H1 (cell line): Measurements from ENCODE around the gene CLMP. TPM values are rescaled to one million over a fixed set of nuclear protein-coding genes. Genes with fewer than 3 reads are reported as not detected.

Source experiments
- CTCF ChIA-PET: fragments of 300-600 bp; sonication (Branson Sonifier 250); formaldehyde crosslinking; loops from one replicate; lab custom pipeline; 2021; ENCODE audit not compliant: partially characterized antibody; lab: Charles Lee
- POLR2A ChIA-PET: fragments of 300-600 bp; sonication (Branson Sonifier 250); formaldehyde crosslinking; loops from one replicate; lab custom pipeline; 2021; ENCODE audit warnings: inconsistent platforms; ENCODE audit not compliant: partially characterized antibody; lab: Charles Lee
- DNase-seq, 2 experiments: peaks; one replicate each; pipeline versions ENCODE4 v3.0.0 to v3.0.0-alpha.2; 2010 to 2022; ENCODE audit warnings: low spot score in 2 of 2, low read depth in 1 of 2, mixed read lengths in 1 of 2
- FAIRE-seq: peaks from 2 replicates; lab custom pipeline; 2011; peaks lifted over from hg19 to GRCh38; lab: Jason Lieb, UNC
- H2AFZ ChIP-seq: 2 replicates; pipeline ENCODE4 v1.8.1; 2012; ENCODE audit warnings: low read length, inconsistent platforms
- H2AK5ac ChIP-seq: 2 replicates; pipeline ENCODE4 v1.6.1; 2013; ENCODE audit warnings: low read depth, low read length
- H2BK120ac ChIP-seq: replicated peaks from 2 replicates; pipeline ENCODE3; 2013; ENCODE audit warnings: low read depth, low read length, inconsistent platforms
- H2BK12ac ChIP-seq: 2 replicates; pipeline ENCODE4 v1.6.1; 2013; ENCODE audit warnings: low read depth, low read length
- H2BK15ac ChIP-seq: 2 replicates; pipeline ENCODE4 v1.6.1; 2013; ENCODE audit warnings: low read length
- H2BK20ac ChIP-seq: 2 replicates; pipeline ENCODE4 v1.6.1; 2013; ENCODE audit warnings: low read length
- H2BK5ac ChIP-seq: 2 replicates; pipeline ENCODE4 v1.6.1; 2013; ENCODE audit warnings: low read depth, low read length
- H3K14ac ChIP-seq: 2 replicates; pipeline ENCODE4 v1.6.1; 2013; ENCODE audit warnings: inconsistent platforms; ENCODE audit not compliant: insufficient read length
- H3K18ac ChIP-seq: 2 replicates; pipeline ENCODE4 v1.6.1; 2013; ENCODE audit warnings: low read length; ENCODE audit errors: extremely low read depth
- H3K23ac ChIP-seq: 2 replicates; pipeline ENCODE4 v1.6.1; 2013; ENCODE audit warnings: inconsistent platforms; ENCODE audit not compliant: insufficient read length
- H3K23me2 ChIP-seq: 2 replicates; pipeline ENCODE4 v1.6.1; 2013; ENCODE audit warnings: low read depth, low read length
- H3K27ac ChIP-seq: 2 replicates; pipeline ENCODE4 v1.6.1; 2011; ENCODE audit warnings: low read depth, low read length, inconsistent platforms
- H3K27me3 ChIP-seq, 4 experiments: replicated peaks in 1 of 4; 1 replicate in 1 of 4; 2 replicates in 3 of 4; pipeline versions ENCODE4 v1.6.1 to v1.8.1; 2011 to 2013; ENCODE audit warnings: low read length in 3 of 4, mild to moderate bottlenecking in 3 of 4, inconsistent platforms in 2 of 4, mixed read lengths in 2 of 4, moderate library complexity in 1 of 4; ENCODE audit not compliant: control insufficient read depth in 3 of 4, insufficient read depth in 3 of 4; ENCODE audit errors: extremely low read depth in 1 of 4
- H3K36me3 ChIP-seq, 4 experiments: 2 replicates each; pipeline versions ENCODE4 v1.6.1 to v1.8.1; 2011 to 2013; ENCODE audit warnings: mild to moderate bottlenecking in 4 of 4, low read length in 3 of 4, moderate library complexity in 2 of 4, control low read depth in 1 of 4, inconsistent platforms in 1 of 4; ENCODE audit not compliant: insufficient read depth in 4 of 4, control insufficient read depth in 2 of 4
- H3K4ac ChIP-seq: replicated peaks from 2 replicates; pipeline ENCODE3; 2013; ENCODE audit warnings: low read length, low read depth, mixed read lengths, inconsistent platforms; ENCODE audit not compliant: insufficient read length
- H3K4me1 ChIP-seq, 4 experiments: replicated peaks in 1 of 4; 1 replicate in 1 of 4; 2 replicates in 3 of 4; pipeline versions ENCODE4 v1.6.1 to v1.8.1; 2011 to 2013; ENCODE audit warnings: low read length in 3 of 4, inconsistent platforms in 2 of 4, mixed read lengths in 1 of 4; ENCODE audit not compliant: insufficient read depth in 4 of 4, control insufficient read depth in 3 of 4
- H3K4me2 ChIP-seq, 2 experiments: 2 replicates each; pipeline versions ENCODE4 v1.6.1 to v1.8.1; 2011 to 2013; ENCODE audit warnings: low read depth in 2 of 2, low read length in 2 of 2, control low read depth in 1 of 2, inconsistent platforms in 1 of 2, mild to moderate bottlenecking in 1 of 2; ENCODE audit not compliant: insufficient read depth in 1 of 2
- H3K4me3 ChIP-seq, 4 experiments: fragments of 200-600, 300-600 bp in 1 of 4; sonication (generic), shearing (Covaris generic), sonication (Bioruptor Twin) in 1 of 4; 2 replicates each; pipeline versions ENCODE4 v1.5.1 to v1.8.1; 2011 to 2016; ENCODE audit warnings: low read length in 4 of 4, low read depth in 3 of 4, control low read depth in 2 of 4, inconsistent platforms in 2 of 4, mild to moderate bottlenecking in 2 of 4, mixed read lengths in 1 of 4, moderate library complexity in 1 of 4; ENCODE audit not compliant: insufficient read depth in 2 of 4; ENCODE audit errors: extremely low read depth in 1 of 4
- H3K56ac ChIP-seq: replicated peaks from 2 replicates; pipeline ENCODE3; 2013; ENCODE audit warnings: low read depth, mild to moderate bottlenecking, mixed read lengths, low read length, inconsistent platforms; ENCODE audit not compliant: insufficient read length
- H3K79me1 ChIP-seq: 2 replicates; pipeline ENCODE4 v1.6.1; 2013; ENCODE audit warnings: low read depth, low read length, control low read depth
- H3K79me2 ChIP-seq, 2 experiments: 2 replicates each; pipeline versions ENCODE4 v1.6.1 to v1.8.1; 2012 to 2013; ENCODE audit warnings: low read length in 2 of 2, mild to moderate bottlenecking in 2 of 2, inconsistent platforms in 1 of 2; ENCODE audit not compliant: insufficient read depth in 2 of 2, control insufficient read depth in 1 of 2
- H3K9ac ChIP-seq, 4 experiments: replicated peaks in 1 of 4; 1 replicate in 1 of 4; 2 replicates in 3 of 4; pipeline versions ENCODE4 v1.6.1 to v1.8.1; 2011 to 2013; ENCODE audit warnings: low read depth in 3 of 4, low read length in 3 of 4, control low read depth in 2 of 4, mild to moderate bottlenecking in 2 of 4, moderate library complexity in 2 of 4, inconsistent platforms in 1 of 4; ENCODE audit errors: extremely low read depth in 1 of 4
- H3K9me3 ChIP-seq, 2 experiments: 2 replicates each; pipeline versions ENCODE4 v1.6.1 to v1.8.1; 2012 to 2013; ENCODE audit warnings: mild to moderate bottlenecking in 2 of 2, moderate library complexity in 2 of 2, control low read depth in 1 of 2, inconsistent platforms in 1 of 2, low read depth in 1 of 2, low read length in 1 of 2, mixed read lengths in 1 of 2; ENCODE audit not compliant: insufficient read depth in 2 of 2
- H4K20me1 ChIP-seq, 2 experiments: replicated peaks in 1 of 2; 2 replicates each; pipeline versions ENCODE3 to v1.8.1; 2011 to 2013; ENCODE audit warnings: inconsistent platforms in 2 of 2, low read length in 2 of 2, mild to moderate bottlenecking in 1 of 2; ENCODE audit not compliant: insufficient read depth in 2 of 2, control insufficient read depth in 1 of 2
- H4K5ac ChIP-seq: 2 replicates; pipeline ENCODE4 v1.6.1; 2013; ENCODE audit warnings: low read length, low read depth, mixed read lengths, inconsistent platforms; ENCODE audit not compliant: insufficient read length
- H4K8ac ChIP-seq: 2 replicates; pipeline ENCODE4 v1.8.0; 2013; ENCODE audit warnings: mild to moderate bottlenecking, moderate library complexity, low read length, inconsistent platforms; ENCODE audit not compliant: insufficient read depth; ENCODE audit errors: extremely low read depth
- H4K91ac ChIP-seq: replicated peaks from 2 replicates; pipeline ENCODE3; 2013; ENCODE audit warnings: low read length, mixed read lengths, inconsistent platforms; ENCODE audit not compliant: insufficient read length
- CREB1 ChIP-seq: IDR thresholded peaks from 2 replicates; pipeline ENCODE4 v1.6.1; 2012; ENCODE audit warnings: inconsistent platforms
- CTBP2 ChIP-seq: IDR thresholded peaks from 2 replicates; pipeline ENCODE4 v1.7.0; 2011; ENCODE audit warnings: borderline replicate concordance, mild to moderate bottlenecking, moderate library complexity, mixed read lengths, low read length; ENCODE audit not compliant: insufficient read depth, insufficient read length
- FOSL1 ChIP-seq: IDR thresholded peaks from 2 replicates; pipeline ENCODE4 v1.6.1; 2011; ENCODE audit warnings: mild to moderate bottlenecking, low read depth, low read length, moderate library complexity; ENCODE audit not compliant: insufficient read depth
- JUN ChIP-seq: IDR thresholded peaks from 2 replicates; pipeline ENCODE4 v1.6.1; 2011; ENCODE audit warnings: low read depth, mild to moderate bottlenecking, improper control_type of control experiment, low read length
- JUND ChIP-seq: IDR thresholded peaks from 2 replicates; pipeline ENCODE4 v1.6.1; 2011; ENCODE audit warnings: mild to moderate bottlenecking, improper control_type of control experiment, low read length
- POLR2AphosphoS5 ChIP-seq: IDR thresholded peaks from 2 replicates; pipeline ENCODE4 v1.6.1; 2011; ENCODE audit warnings: low read depth, low read length
- RXRA ChIP-seq: IDR thresholded peaks from 2 replicates; pipeline ENCODE4 v1.6.1; 2011; ENCODE audit warnings: low read depth, mild to moderate bottlenecking, low read length, moderate library complexity; ENCODE audit not compliant: insufficient read depth
- SP1 ChIP-seq: IDR thresholded peaks from 2 replicates; pipeline ENCODE4 v1.6.1; 2011; ENCODE audit warnings: low read depth, low read length
- SP2 ChIP-seq: IDR thresholded peaks from 2 replicates; pipeline ENCODE4 v1.6.1; 2012; ENCODE audit warnings: mild to moderate bottlenecking, low read length, inconsistent platforms
- SP4 ChIP-seq: IDR thresholded peaks from 2 replicates; pipeline ENCODE4 v1.6.1; 2012; ENCODE audit warnings: low read length, inconsistent platforms
- YY1 ChIP-seq: IDR thresholded peaks from 2 replicates; pipeline ENCODE4 v1.6.1; 2011; ENCODE audit warnings: low read depth, mild to moderate bottlenecking, low read length
- WGBS, 2 experiments: shearing (Covaris generic) in 1 of 2; methylation state at CpG; one replicate each; pipeline versions ENCODE4 v1.1.6 to v1.1.7; 2013 to 2015; ENCODE audit warnings: low lambda C conversion rate in 2 of 2, mixed read lengths in 2 of 2, inconsistent platforms in 1 of 2, low coverage in 1 of 2, missing lambda C conversion rate in 1 of 2; ENCODE audit not compliant: insufficient replicate concordance in 2 of 2, insufficient coverage in 1 of 2, insufficient read length in 1 of 2; ENCODE audit errors: extremely low coverage in 1 of 2, missing lambda C conversion rate in 1 of 2; 5-methylcytosine and 5-hydroxymethylcytosine counted together
- polyA plus RNA-seq, 7 experiments: library from polyadenylated mRNA; depleted of rRNA in 3 of 7; stranded (reverse) in 5 of 7; unstranded in 2 of 7; fragments of >200 nt in 5 of 7; fragments of 200-250 nt in 2 of 7; gene quantifications; 1 replicate in 5 of 7; 2 replicates in 1 of 7; 4 replicates in 1 of 7; pipeline versions ENCODE4 v1.2.1 to v1.2.3, GENCODE V29; 2011 to 2013; ENCODE audit warnings: missing spikeins in 2 of 7, mixed read lengths in 2 of 7
- total RNA-seq: library from RNA; stranded (reverse); fragmentation: NEBNext Ultra II Directional; extraction: Animal tissue kit (Norgen Biotek cat#: 25700); gene quantifications from 2 replicates; pipeline ENCODE4 v1.2.1, GENCODE V29; 2021

The CLMP gene
- total and polyA plus RNA-seq, 2 of the 8 experiments (the other 6 are each of a cell fraction or from before 2014, with no cell fraction given): 9.9 to 24.1 TPM

DNA sequence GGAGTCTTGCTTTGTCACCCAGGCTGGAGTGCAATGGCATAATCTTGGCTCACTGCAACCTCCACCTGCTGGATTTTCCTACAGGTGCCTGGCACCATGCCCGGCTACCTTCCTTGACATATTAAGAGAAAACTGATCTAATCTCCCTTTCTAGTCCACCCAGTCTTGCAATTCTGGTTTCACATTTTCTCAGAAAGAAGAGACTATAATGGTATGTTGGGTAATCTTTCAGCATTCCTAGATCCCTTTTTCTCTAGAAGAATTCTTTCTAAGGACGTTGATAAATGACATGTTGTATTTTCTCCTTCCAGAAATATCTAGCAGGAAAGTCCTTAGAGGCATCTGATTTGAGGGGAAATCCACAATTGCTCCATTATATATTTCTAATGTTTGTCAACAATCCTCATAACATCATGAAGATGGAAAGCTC is 122.7 kb downstream of the CLMP start:
- DNase-seq (no peak), FAIRE-seq (no peak)
- H2BK120ac ChIP-seq: no peak overlapping the region
- no peaks in the 10 kb centered on the region for H3K23me2 ChIP-seq
- no peak overlapping the region for H3K23ac ChIP-seq
- no peak overlapping the region for H3K14ac ChIP-seq
- H3K4me2 ChIP-seq: no peak overlapping the region
- H2BK15ac ChIP-seq: no peak overlapping the region
- H3K79me1 ChIP-seq: no peaks in the 10 kb centered on the region
- no peak overlapping the region for H2BK12ac ChIP-seq
- H3K27ac ChIP-seq: no peak overlapping the region
- H3K9me3 ChIP-seq: no peaks in the 10 kb centered on the region
- peaks cover 0 to 11% (median 1%) of the 10 kb centered on the region in 4 experiments; a peak in 5 of 7 replicates for H3K4me1 ChIP-seq
- no peaks in the 10 kb centered on the region for H4K20me1 ChIP-seq
- no peak overlapping the region for H2AFZ ChIP-seq
- H3K27me3 ChIP-seq: no peaks in the 10 kb centered on the region
- no peak overlapping the region for H3K18ac ChIP-seq
- CTCF ChIA-PET: interaction anchor here (0.9 to 2.2 kb wide), 3 partner anchors 13 to 32 kb away, joined by 3 to 6 read pairs (median 4); no protein-coding TSS in a partner anchor
- POLR2A ChIA-PET: interaction anchor here (4.7 kb wide), 1 partner anchor 11 kb away, joined by 29 read pairs; the partner anchor contains the start of gene HSPA8
- H3K4ac ChIP-seq: no peak overlapping the region
- H4K5ac ChIP-seq: no peak overlapping the region
- H3K56ac ChIP-seq: no peak overlapping the region
- H3K9ac ChIP-seq: no peak overlapping the region
- H3K4me3 ChIP-seq: no peak overlapping the region
- H4K91ac ChIP-seq: no peak overlapping the region
- 88% methylated on average over 2 of the region's 2 CpGs; no CpG with 5 or more reads in 1 of the 2 experiments for WGBS, 2 experiments
- no peak overlapping the region for H4K8ac ChIP-seq
- H3K79me2 ChIP-seq: no peaks in the 10 kb centered on the region
- TF ChIP-seq SP4: no peak
- TF ChIP-seq SP2: no peak
- TF ChIP-seq YY1: no peak
- TF ChIP-seq CREB1: no peak
- no peak for TF ChIP-seq FOSL1
- TF ChIP-seq JUN: no peak
- no peak for TF ChIP-seq JUND
- TF ChIP-seq POLR2AphosphoS5: no peak
- no peak for TF ChIP-seq RXRA
- TF ChIP-seq SP1: no peak
- no peak for TF ChIP-seq CTBP2
- H3K36me3 ChIP-seq: peaks cover 0 to 10% (median 2%) of the 10 kb centered on the region in 4 experiments; a peak in 2 of 8 replicates
- H2BK5ac ChIP-seq: no peak overlapping the region
- H2BK20ac ChIP-seq: no peak overlapping the region
- no peak overlapping the region for H2AK5ac ChIP-seq
